Subcutaneous adipose tissue (tissue), 4 donors: ENCODE results near the gene LMTK2. TPM values are rescaled to one million over a fixed set of nuclear protein-coding genes. Genes with fewer than 3 reads are reported as not detected.

Source experiments
- total RNA-seq, 4 donors: library from RNA; depleted of rRNA; stranded (reverse); fragments of >200 nt; gene quantifications; one replicate each; pipeline ENCODE4 v1.1.0, GENCODE V29; 2016
- TF ChIP-seq, protein P1 (sequence below): fragments of 450-650 bp; IDR thresholded peaks from one replicate; pipeline ENCODE4 v1.5.1; 2016; ENCODE audit warnings: low read depth, mild to moderate bottlenecking, control low read depth, antibody characterized with exemption, moderate library complexity

Gene LMTK2
- total RNA-seq, 4 donors from 2014 or later, result 7.3 to 15.4 (median 8.6) TPM

DNA sequence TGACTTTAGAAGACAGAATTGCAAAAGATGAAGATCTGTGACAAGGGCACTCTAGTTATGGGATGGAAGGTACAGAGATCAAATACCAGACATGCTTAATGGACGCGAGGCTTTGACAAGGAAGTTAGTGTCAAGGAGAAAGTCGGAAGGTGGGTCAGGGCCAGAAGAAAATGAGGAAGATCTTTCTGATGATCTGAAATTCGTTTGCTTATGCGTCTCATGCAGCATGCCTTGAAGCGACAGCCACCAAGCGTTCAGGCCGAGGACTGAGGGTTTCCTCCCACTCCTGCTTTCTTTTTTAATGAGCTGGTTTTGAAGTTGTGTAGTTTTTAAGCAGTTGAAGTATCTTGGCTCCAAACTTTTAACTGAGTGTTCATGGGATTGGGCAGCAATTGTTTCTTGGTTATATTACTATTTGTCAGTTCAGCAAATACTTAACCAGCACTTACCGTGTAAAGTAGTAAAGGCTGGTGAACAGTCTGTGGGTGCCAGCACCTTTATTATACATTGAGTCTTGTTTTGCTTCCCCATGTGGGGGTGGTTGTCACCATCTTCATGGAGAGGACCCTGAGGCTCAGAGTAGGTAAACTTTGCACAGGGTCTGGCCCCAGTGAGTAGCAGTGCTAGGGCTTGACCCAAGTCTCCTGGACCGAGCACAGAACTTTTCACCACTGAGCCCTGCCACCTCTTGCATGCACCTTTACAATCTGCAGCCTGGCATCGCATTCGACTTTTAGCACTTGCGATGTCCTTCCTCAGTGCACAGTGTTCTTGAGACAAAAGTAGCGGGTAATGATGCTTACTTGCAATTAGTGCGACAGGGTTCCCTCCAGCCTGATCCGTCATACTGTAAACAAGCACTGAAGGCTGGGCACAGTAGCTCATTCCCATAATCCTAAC, 90.3 kb downstream of the LMTK2 start:
- TF ChIP-seq, protein P1, sequence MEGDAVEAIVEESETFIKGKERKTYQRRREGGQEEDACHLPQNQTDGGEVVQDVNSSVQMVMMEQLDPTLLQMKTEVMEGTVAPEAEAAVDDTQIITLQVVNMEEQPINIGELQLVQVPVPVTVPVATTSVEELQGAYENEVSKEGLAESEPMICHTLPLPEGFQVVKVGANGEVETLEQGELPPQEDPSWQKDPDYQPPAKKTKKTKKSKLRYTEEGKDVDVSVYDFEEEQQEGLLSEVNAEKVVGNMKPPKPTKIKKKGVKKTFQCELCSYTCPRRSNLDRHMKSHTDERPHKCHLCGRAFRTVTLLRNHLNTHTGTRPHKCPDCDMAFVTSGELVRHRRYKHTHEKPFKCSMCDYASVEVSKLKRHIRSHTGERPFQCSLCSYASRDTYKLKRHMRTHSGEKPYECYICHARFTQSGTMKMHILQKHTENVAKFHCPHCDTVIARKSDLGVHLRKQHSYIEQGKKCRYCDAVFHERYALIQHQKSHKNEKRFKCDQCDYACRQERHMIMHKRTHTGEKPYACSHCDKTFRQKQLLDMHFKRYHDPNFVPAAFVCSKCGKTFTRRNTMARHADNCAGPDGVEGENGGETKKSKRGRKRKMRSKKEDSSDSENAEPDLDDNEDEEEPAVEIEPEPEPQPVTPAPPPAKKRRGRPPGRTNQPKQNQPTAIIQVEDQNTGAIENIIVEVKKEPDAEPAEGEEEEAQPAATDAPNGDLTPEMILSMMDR, result no peak

DNA sequence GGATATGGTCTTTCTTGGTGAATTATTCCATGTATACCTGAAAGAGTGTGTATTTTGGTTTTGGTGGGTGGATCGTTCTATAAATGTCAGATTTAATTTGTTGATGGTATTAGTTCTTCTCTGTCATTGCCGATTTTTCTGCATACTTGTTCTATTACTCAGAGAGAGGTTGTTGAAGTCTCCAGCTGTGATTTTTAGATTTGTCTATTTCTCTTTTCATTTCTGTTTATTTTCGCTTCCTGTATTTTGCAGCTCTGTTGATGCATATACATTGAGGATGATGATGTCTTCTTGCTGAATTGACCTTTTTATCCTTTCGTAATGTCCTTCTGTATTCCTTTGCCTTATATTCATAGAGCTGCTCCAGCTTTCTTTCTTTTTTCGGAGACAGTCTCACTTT, 92.5 kb downstream of the LMTK2 start:
- TF ChIP-seq, protein P1, result no peak

DNA sequence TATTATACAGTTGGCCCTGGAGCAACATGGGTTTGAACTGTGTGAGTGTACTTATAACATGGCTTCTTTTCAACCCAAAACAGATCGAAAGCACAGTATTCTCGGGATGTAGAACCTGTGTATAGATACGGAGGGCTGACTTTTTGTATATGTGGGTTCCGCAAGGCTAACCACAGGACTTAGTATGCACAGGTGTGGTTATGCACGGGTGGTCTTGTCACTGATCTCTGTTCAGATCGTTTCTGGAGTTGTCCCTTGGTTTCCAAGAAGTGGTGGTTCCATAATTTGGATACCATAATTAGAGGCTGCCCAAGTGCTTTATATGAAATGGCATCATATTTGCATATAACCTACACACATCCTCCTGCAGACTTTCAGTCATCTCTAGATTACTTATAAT, 93.7 kb downstream of the LMTK2 start:
- TF ChIP-seq, protein P1, result no peak

DNA sequence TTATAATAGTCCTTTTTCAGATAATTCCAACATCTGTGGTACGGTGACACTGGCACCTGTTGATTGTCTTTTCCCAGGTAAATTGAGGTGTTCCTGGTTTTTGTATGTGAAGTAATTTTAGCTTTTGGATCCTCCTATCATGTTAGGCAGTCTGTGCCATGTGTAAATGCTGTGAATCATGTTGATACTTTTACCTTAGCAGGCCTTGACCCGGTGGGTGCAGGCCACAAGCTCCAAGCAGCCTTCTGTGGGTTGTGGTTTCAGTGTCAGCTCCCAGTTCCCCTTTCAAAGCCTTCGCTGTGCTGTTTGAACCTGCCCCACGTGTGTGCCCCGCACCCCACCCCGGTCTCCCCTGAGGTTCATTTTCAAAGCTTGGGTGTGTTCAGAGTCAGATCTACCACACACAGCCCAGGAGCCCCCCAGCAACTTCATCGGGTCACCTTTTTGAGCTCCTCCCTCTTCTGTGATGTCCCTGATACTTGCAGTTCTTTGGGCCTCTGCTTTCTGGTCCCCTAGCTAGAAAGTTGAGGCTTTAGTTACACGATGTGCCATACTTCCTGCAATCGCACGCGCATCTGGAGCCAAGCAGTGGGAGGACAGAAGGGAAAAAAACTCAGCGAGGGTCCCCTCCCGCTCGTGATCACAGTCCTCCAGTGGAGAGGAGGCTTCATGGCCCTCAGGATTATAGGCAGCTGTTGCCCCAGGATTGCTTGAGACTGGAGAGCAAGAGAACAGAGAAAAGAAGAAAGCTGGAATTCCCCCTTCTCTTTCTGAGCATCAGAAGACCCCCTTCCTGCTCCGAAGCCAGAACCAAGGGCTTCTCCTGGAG, 95.9 kb downstream of the LMTK2 start:
- TF ChIP-seq, protein P1, result no peak

DNA sequence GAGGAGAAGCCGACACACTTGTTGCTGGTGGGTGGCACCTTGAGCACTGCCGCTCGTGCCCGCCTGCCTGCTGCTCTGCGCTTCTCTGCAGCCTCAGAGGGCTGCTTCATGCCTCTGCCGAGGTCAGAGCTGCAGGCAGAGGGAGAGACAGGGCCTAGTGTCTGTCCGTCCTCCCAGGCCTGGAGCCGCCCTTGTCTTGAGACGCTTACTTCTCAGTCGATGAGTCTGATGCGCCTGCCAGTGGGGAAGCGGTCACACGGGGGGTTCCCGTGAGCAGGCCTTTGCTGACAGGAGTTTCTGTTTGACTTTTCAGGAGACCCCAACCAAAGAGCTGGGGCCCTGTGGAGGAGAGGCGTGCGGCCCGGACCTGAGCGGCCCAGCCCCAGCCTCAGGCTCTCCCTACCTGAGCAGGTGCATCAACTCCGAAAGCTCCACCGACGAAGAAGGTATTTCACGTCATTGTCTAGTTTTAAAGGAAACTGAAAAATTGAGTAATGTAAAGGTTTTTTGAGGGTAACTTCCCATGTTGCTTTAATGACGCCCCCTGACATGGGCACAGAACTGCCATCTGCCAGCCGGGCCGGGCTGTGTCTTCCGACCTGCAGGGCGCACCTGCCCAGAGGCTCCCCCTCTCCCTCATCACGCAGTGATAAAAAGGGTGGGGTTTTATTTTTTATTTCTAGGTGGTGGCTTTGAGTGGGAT, 96.8 kb downstream of the LMTK2 start:
- TF ChIP-seq, protein P1, result no peak

DNA sequence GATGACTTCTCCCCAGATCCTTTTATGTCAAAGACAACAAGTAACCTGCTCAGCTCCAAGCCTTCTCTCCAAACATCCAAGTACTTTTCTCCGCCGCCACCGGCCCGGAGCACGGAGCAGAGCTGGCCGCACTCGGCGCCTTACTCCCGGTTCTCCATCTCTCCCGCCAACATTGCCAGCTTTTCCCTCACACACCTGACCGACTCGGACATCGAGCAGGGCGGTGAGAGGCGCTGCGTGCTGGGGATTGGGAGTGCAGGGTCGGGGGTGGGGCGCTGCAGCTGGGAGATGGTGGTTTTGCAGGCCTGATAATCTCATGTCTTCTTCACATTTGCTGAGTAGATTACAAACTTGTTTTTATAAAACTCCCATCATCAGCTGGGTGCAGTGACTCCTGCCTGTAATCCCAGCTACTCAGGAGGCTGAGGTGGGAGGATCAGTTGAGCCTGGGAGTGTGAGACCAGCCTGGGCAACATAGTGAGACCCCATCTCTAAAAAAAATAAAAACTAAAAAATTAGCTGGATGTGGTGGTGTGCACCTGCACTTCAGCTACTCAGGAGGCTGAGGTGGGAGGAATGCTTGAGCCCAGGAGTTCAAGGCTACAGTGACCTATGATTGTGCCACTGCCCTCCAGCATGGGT, 97.4 kb downstream of the LMTK2 start:
- TF ChIP-seq, protein P1, result no peak
